ENCODE measurements around the gene TMEM143. TPM values are rescaled to one million over a fixed set of nuclear protein-coding genes. Genes with fewer than 3 reads are reported as not detected.

The TMEM143 gene
- total and polyA plus RNA-seq, 4 donors = 4.1 to 12.3 (median 9.3) TPM

- Histone ChIP-seq H3K9ac (ENCODE audit: insufficient read depth in 1 of 2, low read length in 2 of 2) (peak overlapping the region; percentile 77 to 91), H3K27ac (ENCODE audit: low read depth in 1 of 2, low read length in 1 of 2) (peak overlapping the region; percentile 83 to 87), H3K4me1 (ENCODE audit: control insufficient read depth in 5 of 5, insufficient read depth in 5 of 5, low read length in 5 of 5) (peaks cover 0 to 14% (median 3%) of the 10 kb centered on the region in 5 donors), H3K36me3 (ENCODE audit: control insufficient read depth in 4 of 4, insufficient read depth in 4 of 4, low read length in 4 of 4) (peaks cover 6 to 31% (median 18%) of the 10 kb centered on the region in 4 donors), H3K9me3 (ENCODE audit: control insufficient read depth in 4 of 4, insufficient read depth in 3 of 4, low read length in 3 of 4) (peaks cover 0 to 2% (median 0%) of the 10 kb centered on the region in 4 donors), H3K27me3 (ENCODE audit: control insufficient read depth in 3 of 3, insufficient read depth in 3 of 3, low read length in 2 of 3) (peaks cover 0 to 24% (median 13%) of the 10 kb centered on the region in 3 donors), H3K4me3 (peak overlapping the region; percentile 64)
- peak; percentile 65 for ATAC-seq (ENCODE audit: insufficient read depth, low FRiP score)
- TF ChIP-seq CTCF (IDR thresholded peaks at IDR 0.05; ENCODE audit: control extremely low read depth, extremely low read depth) = peak; percentile 29
- 5% methylated on average over 24 of the region's 24 CpGs for WGBS, 2 donors
- DNase-seq = peak; percentile 71 to 80 (median 74)
Measured at GRCh38 chr19:48390188-48391099, 26.7 kb upstream of the TMEM143 start.

- Histone ChIP-seq H3K9me3 (ENCODE audit: control insufficient read depth in 4 of 4, insufficient read depth in 3 of 4, low read length in 3 of 4) (no peaks in the 10 kb centered on the region), H3K27ac (ENCODE audit: low read depth in 1 of 2, low read length in 1 of 2) (no peak overlapping the region), H3K4me1 (ENCODE audit: control insufficient read depth in 5 of 5, insufficient read depth in 5 of 5, low read length in 5 of 5) (peaks cover 0 to 4% (median 0%) of the 10 kb centered on the region in 5 donors), H3K4me3 (no peak overlapping the region), H3K36me3 (ENCODE audit: control insufficient read depth in 4 of 4, insufficient read depth in 4 of 4, low read length in 4 of 4) (peaks cover 22 to 46% (median 44%) of the 10 kb centered on the region in 4 donors), H3K27me3 (ENCODE audit: control insufficient read depth in 3 of 3, insufficient read depth in 3 of 3, low read length in 2 of 3) (no peaks in the 10 kb centered on the region), H3K9ac (ENCODE audit: insufficient read depth in 1 of 2, low read length in 2 of 2) (no peak overlapping the region)
- TF ChIP-seq CTCF (IDR thresholded peaks at IDR 0.05; ENCODE audit: control extremely low read depth, extremely low read depth) = no peak
- 89 to 98% methylated on average over 3 of the region's 3 CpGs for WGBS, 2 donors
- DNase-seq (no peak), ATAC-seq (ENCODE audit: insufficient read depth, low FRiP score) (no peak)
Measured at GRCh38 chr19:48386981-48387380, 23.2 kb upstream of the TMEM143 start.

- H3K9ac ChIP-seq (ENCODE audit: insufficient read depth in 1 of 2, low read length in 2 of 2) = no peak overlapping the region
- ATAC-seq (ENCODE audit: insufficient read depth, low FRiP score) (no peak), DNase-seq (no peak)
- no peaks in the 10 kb centered on the region for H3K27me3 ChIP-seq (ENCODE audit: control insufficient read depth in 3 of 3, insufficient read depth in 3 of 3, low read length in 2 of 3)
- no peak overlapping the region for H3K27ac ChIP-seq (ENCODE audit: low read depth in 1 of 2, low read length in 1 of 2)
- H3K4me1 ChIP-seq (ENCODE audit: control insufficient read depth in 5 of 5, insufficient read depth in 5 of 5, low read length in 5 of 5) = peaks cover 0 to 4% (median 0%) of the 10 kb centered on the region in 5 donors
- H3K36me3 ChIP-seq (ENCODE audit: control insufficient read depth in 4 of 4, insufficient read depth in 4 of 4, low read length in 4 of 4) = peaks cover 22 to 48% (median 47%) of the 10 kb centered on the region in 4 donors
- no peak overlapping the region for H3K4me3 ChIP-seq
- H3K9me3 ChIP-seq (ENCODE audit: control insufficient read depth in 4 of 4, insufficient read depth in 3 of 4, low read length in 3 of 4) = no peaks in the 10 kb centered on the region
- 88 to 94% methylated on average over 7 of the region's 7 CpGs for WGBS, 2 donors
- no peak for TF ChIP-seq CTCF (IDR thresholded peaks at IDR 0.05; ENCODE audit: control extremely low read depth, extremely low read depth)
Measured at GRCh38 chr19:48385461-48386087, 21.8 kb upstream of the TMEM143 start.
